HG02642 (cell line): ENCODE data around the gene ADCY5.

Experiments
- ATAC-seq: cut with Tn5 transposase; IDR thresholded peaks from one replicate; pipeline ENCODE4 v1.9.1; 2021; ENCODE audit warnings: mild to moderate bottlenecking; ENCODE audit not compliant: unreplicated experiment, poor library complexity

The ADCY5 gene

GRCh38 chr3:123347691-123348264 lies 101.1 kb downstream of the ADCY5 start:
- no peak for ATAC-seq

GRCh38 chr3:123347205-123347604 lies 101.7 kb downstream of the ADCY5 start:
- no peak for ATAC-seq

- ATAC-seq = no peak
Observed at GRCh38 chr3:123346021-123346420, 102.9 kb downstream of the ADCY5 start.

GRCh38 chr3:123344907-123345594 lies 103.8 kb downstream of the ADCY5 start:
- no peak for ATAC-seq

- no peak for ATAC-seq
Observed at GRCh38 chr3:123344175-123344906, 104.5 kb downstream of the ADCY5 start.

- no peak for ATAC-seq
Observed at GRCh38 chr3:123343296-123344174, 105.4 kb downstream of the ADCY5 start.

GRCh38 chr3:123342631-123343080 lies 106.2 kb downstream of the ADCY5 start:
- no peak for ATAC-seq

- no peak for ATAC-seq
Observed at GRCh38 chr3:123341871-123342630, 106.8 kb downstream of the ADCY5 start.

- ATAC-seq = no peak
Observed at GRCh38 chr3:123340336-123340735, 108.6 kb downstream of the ADCY5 start.

GRCh38 chr3:123339302-123339701 lies 109.6 kb downstream of the ADCY5 start:
- no peak for ATAC-seq

- ATAC-seq = no peak
Observed at GRCh38 chr3:123338620-123339061, 110.2 kb downstream of the ADCY5 start.

GRCh38 chr3:123337948-123338619 lies 110.8 kb downstream of the ADCY5 start:
- ATAC-seq = no peak

- ATAC-seq = no peak
Observed at GRCh38 chr3:123337226-123337625, 111.7 kb downstream of the ADCY5 start.

- ATAC-seq = no peak
Observed at GRCh38 chr3:123336441-123336851, 112.4 kb downstream of the ADCY5 start.

GRCh38 chr3:123336001-123336400 lies 112.9 kb downstream of the ADCY5 start:
- no peak for ATAC-seq

GRCh38 chr3:123335007-123335670 lies 113.8 kb downstream of the ADCY5 start:
- no peak for ATAC-seq

GRCh38 chr3:123334056-123334455 lies 114.8 kb downstream of the ADCY5 start:
- no peak for ATAC-seq

GRCh38 chr3:123333401-123333800 lies 115.5 kb downstream of the ADCY5 start:
- ATAC-seq = no peak
